ENCODE measurements around the gene EFNA2. TPM values are rescaled to one million over a fixed set of nuclear protein-coding genes. Genes with fewer than 3 reads are reported as not detected.
A peak's percentile ranks its signal among the peaks of the same experiment; 100 is the strongest.

Gene EFNA2
- total RNA-seq, 1 experiment from 2014 or later = 1.0 TPM

DNA sequence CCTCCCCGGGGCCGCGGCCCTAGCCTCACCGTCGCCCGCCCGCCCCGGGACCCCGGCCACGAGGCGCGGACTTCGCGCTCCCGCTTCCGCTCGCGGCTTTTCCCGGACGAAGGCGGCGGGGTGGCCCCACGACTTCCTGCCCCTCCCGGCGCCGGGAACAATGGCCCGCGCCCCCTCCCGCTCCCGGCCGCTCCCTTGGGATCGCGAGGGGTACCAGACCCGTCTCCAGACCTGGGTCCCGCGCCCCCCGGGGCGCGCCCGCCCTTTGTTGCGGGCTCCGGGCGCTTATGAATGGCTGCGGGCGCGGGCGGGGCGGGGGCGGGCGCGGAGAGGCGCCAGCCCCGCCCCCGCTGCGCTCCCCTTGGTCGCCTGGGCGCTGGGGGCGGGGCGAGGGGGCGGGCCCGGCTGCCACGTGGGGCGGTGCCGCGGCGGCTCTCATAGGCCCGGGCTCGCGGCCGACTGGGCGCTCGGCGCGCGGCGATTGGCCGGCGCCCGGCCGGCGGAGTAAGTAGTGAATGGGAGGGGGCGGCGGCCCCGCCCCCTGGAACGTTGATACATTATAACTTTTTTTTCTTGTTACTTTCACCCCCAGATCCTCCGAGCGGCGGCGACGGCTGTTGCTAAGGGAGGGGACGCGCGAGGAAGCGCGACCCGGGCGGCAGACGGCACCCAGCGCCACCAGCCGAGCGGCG, 36.2 kb upstream of the EFNA2 start:
- peak; percentile 90 for DNase-seq (ENCODE audit: low spot score)

DNA sequence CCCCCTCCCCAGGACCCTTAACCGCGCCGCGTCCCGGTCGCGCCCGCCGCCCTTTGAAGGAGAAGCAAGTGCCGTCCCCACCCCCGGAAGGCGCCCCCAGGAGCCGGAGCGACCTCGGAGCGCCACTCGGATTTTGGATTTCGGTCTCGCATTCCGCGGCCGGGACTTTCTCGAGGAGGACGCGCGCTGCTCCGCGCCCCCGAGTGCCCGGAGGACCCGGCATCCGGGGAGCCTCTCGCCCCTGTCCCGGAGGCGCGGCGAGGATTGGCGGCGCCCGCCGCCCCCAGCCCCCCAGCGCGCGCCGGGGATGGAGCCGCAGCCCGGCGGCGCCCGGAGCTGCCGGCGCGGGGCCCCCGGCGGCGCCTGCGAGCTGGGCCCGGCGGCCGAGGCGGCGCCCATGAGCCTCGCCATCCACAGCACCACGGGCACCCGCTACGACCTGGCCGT, 35.7 kb upstream of the EFNA2 start:
- no peak for DNase-seq (ENCODE audit: low spot score)

DNA sequence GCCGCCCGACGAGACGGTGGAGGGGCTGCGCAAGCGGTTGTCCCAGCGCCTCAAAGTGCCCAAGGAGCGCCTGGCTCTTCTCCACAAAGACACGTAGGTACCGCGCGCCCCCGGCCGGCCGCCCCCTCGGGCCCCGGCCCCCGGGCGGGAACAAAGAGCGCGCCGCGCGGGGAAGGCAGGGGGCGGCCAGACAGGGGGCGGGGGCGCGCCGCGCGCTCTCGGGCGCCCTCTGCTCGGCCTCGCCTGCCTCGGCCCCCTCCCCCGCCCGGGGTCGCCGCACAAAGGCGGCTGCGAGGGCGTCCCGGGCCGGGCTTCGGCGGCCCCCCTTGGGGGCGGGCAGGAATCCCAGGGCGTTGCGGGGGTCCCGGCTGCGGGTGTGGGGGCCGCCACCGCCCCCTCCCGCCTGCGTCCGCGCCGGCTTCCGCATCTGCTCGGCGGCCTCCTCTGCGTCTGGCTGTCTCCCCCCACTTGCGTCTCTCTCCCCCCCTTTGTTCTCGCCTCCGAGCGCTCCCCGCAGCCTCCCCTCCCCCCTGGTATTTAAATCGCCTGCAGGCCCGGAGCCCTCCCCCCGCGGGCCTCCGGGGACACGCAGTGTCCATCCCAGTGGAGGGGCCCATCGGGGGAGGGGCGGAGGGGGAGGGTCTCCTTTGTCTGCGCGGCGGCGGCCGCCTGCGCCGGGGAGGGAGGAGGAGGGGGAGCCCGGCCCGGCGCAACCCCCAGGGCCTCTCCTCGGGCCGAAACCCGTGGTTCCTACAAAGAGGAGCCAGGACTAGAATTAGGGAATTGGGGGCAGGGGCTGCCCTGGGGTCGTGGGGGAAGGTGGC, 35.0 kb upstream of the EFNA2 start:
- DNase-seq (ENCODE audit: low spot score) = peak; percentile 71

DNA sequence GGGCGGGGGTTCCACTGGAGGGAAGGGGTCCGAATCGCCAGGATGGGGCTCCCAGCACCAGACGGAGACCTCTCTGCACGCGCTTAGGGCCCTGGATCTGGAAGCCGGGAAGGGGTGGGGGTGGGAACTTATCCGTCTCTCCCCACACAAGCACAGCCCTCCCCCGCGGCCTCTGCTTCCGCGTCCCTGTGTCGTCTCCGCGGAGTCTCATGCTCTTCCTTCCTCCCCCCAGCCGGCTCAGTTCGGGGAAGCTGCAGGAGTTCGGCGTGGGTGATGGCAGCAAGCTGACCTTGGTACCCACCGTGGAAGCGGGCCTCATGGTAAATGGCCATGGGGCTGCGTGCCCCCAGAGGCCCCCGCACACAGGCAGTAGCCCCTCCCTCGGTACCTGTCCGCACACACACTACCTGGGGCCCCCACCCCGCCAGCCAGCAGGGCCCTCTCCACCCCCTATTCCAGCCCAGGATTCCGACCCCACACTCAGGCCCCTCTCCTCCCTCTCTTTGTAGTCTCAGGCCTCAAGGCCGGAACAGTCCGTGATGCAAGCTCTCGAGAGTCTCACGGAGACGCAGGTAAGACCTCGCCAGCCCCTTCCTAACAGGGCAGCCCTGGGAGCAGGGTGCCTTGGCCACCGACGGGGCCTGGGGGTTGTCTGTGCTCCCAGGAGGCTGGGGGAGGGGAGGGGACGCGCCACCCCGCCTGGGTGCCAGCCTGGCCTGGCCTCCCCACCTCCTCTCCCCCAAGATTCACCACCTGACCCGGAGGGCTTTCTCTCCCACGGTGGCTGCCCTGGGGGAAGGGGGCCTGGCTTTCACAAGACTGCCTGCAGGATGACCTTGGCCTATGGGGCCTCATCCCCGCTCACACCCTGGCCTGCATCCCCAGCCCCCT, 34.1 kb upstream of the EFNA2 start:
- DNase-seq (ENCODE audit: low spot score) = peak; percentile 51

DNA sequence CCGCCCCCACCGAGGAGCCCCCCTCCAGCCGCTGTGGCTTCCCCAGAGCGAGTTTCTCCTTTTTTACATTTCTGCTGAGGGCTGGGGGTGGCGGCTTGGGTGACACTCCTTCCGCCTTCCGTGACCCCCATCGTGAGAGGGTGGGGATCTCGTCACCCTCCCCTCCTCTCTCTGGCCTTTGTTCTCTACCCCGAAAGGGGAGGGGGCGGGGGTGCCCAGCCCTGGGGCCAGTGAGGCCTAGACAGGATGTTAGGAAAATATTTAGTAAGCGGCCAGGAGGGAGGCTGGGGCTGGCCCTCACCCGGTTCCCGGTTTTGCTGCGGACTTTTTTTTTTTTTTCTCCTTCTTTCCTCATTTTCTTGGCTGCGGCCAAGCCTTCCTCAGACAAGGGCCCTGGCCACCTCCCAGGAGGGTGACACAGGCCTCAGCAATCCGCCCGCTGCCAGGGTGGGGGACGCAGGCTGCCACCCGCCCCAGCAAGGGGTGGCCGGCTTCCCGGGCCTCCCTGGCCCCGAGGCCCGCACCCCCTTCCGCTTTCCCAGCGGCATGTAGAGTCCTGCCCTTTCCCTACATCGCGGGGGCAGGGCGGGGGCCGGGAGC, 33.4 kb upstream of the EFNA2 start:
- DNase-seq (ENCODE audit: low spot score) = peak; percentile 86

DNA sequence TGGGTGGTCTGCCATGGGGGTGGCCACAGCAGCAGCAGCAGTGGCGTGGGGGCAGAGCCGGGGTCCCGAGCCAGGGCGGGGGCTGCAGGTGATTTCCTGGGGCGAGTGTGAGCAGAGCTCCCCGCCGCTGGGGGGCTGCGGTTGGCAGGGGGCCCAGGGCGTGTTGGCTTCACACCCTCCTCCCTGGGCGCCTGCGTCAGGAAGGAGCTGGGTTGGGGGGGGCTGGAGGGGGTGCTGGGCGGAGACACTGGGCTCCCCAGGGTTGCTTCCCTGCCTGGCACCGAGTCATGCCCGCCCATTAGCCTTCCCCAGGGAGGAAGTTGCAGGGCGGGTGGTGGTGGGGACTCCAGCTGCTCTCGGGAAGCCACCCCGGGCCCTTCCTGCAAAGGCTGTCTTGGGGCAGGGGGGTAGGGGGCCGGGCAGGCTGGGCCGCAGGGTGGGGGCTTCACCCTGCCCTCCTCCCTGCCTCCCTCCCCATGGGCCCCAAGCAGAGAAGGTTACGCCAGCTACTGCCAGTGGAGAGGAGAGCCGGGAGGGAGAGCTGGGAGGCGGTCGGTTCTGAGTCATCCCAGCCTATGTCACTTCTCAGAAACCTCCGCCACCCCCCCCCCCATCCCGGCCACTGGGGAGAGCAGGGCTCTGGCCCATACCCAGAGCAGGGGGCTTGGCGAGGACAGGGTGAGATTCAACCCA, 32.7 kb upstream of the EFNA2 start:
- peak; percentile 96 for DNase-seq (ENCODE audit: low spot score)

DNA sequence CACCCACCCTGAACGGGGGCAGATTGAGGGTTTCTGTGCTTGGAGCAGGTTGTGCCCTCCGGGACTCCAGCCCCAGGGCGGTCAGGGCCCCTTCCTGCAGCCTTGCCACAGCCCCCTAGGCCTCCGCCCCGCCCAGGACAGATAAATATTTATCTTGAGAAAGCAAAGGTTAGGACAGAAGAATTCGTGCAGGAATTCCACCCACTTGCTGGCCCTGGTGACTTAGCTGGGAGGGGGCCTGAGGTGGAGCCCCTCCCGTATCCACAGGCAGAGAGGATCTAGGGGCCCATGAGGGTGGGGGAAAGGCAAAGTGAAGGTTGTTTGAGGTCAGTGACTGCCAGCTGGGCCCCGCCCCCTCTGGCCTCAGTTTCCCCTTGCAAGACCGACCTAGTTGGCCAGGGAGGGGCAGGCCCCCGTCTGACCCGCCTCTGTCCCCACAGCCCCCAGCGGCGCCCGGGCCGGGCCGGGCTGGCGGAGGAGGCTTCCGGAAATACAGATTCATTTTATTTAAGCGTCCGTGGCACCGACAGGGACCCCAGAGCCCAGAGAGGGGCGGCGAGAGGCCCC, 32.1 kb upstream of the EFNA2 start:
- peak; percentile 82 for DNase-seq (ENCODE audit: low spot score)

DNA sequence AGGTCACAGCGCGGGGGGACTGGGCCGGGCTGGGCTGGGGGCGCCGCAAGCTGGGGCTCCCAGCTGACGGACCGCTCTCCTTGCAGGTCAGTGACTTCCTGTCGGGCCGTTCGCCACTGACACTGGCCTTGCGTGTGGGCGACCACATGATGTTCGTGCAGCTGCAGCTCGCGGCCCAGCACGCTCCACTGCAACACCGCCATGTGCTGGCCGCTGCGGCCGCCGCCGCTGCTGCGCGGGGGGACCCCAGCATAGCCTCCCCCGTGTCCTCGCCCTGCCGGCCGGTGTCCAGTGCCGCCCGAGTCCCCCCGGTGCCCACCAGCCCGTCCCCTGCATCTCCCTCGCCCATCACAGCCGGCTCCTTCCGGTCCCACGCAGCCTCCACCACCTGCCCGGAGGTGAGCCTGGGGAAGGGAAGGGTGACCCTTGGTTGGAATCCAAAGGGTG, 31.6 kb upstream of the EFNA2 start:
- no peak for DNase-seq (ENCODE audit: low spot score)

DNA sequence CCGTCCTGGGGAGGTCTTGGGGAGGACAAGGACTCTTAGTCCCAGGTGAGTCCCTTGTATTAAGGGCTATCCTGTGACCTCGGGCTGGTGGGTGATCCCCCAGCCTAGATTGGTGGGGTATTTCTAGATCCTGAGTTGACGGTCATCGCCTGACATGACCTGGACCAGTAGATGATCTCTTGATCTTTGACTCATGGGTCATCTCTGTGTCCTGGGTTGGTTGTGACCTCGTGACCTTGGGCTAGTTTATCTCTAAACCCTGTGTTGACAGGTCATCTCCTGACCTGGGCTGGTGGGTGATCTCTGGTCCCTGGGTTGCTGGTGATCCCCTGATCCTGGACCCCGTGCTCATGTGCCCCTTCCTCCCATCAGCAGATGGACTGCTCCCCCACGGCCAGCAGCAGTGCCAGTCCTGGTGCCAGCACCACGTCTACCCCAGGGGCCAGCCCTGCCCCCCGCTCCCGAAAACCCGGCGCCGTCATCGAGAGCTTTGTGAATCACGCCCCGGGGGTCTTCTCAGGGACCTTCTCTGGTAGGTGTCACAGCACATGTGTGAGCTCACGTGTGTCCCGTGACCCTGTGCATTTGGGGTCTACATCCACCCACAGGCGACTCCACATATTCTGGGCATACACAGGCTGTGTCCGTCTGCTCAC, 31.0 kb upstream of the EFNA2 start:
- no peak for DNase-seq (ENCODE audit: low spot score)

DNA sequence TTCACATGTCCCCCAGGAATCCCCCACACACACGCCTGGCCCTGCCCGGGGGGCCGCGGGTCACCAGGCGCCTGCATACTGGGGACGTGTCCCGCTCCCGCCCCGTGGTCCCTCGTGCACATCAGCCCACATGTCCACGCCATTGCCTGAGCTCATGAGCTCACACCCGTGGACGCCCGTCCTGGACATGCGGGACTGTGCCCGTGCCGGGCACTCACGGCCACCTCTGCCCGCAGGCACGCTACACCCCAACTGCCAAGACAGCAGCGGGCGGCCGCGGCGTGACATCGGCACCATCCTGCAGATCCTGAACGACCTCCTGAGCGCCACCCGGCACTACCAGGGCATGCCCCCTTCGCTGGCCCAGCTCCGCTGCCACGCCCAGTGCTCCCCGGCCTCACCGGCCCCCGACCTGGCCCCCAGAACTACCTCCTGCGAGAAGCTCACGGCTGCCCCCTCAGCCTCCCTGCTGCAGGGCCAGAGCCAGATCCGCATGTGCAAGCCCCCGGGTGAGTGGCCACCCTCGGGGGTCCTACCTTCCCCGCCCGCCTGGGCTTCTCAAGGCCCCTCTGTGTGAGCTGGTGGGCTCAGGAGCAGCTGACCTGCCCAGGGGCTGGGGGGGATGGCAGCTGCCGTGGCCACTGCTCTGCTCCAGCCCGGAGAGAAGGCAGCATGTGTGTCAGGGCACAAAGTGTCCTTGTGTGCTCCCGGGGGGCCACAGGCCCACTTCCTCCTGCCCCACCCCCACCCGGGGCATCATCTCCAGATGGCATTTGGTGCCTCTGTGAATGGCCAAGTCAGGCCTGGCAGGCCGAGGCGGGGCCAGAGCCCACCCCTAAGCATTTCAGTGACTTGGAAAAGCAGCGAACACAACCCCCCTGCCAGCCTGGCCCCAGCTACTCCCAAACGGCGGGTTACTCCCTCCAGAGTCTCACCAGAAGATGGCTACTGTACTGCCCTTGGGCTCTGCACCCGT, 30.2 kb upstream of the EFNA2 start:
- no peak for DNase-seq (ENCODE audit: low spot score)

DNA sequence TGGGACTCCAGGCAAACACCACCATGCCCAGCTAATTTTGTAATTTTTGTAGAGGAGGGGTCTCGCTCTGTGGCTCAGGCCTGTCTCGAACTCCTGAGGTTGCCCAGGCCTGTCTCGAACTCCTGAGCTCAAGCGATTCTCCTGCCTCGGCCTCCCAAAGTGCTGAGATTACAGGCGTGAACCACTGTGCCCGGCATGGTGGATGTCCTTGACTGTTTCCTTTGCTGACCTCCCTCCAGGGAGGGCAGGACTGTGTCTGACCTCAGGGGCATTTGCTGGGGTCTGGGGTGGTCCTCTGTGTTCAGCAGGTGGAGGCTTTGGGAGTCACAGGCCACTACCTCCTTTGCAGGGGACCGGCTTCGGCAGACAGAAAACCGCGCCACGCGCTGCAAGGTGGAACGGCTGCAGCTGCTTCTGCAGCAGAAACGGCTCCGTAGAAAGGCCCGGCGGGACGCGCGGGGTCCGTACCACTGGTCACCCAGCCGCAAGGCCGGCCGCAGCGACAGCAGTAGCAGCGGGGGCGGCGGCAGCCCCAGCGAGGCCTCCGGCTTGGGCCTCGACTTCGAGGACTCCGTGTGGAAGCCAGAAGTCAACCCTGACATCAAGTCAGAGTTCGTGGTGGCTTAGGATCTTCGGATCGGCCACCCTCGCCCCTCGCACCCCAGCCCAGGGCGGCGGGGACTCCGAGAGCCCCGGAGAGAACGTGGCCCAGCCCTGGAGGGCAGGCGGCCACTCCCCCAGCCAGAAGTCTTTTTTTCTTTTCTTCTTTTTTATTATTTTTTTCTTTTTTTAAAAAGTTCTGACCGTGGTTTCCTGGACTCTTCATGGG, 28.8 kb upstream of the EFNA2 start:
- DNase-seq (ENCODE audit: low spot score) = no peak

DNA sequence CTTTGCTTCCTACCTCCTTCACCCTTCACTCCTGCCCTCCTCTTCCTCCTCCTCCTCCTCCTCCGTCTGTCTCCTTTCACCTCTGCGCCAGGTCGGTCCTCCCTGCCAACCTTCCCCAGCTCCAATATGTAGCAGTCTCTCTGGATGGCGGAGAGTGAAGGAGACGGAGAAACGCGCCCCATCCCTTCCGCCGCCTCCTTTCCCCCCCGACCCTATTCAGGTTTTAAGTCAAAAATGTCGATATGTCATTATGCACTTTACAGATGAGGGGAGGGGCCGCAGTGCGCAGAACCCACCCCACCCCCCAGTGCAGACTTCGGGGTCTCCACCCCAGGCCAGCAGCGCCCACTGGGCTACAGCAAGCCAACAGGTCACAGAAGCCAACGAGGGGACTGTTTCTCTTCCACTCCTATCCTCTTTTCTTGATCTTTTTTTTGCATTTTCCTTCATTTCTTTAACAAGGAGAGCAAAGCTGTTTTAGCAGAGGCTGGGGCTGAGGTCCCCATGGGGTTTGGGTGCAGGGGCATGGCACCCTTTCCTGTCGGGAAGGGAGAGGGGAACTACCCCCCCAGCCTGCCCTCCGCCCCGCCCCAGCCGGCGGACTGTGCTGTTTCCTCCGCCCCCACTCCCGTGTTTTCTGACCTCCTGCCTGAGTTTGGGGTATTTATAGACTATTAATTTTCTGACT, 28.1 kb upstream of the EFNA2 start:
- no peak for DNase-seq (ENCODE audit: low spot score)

DNA sequence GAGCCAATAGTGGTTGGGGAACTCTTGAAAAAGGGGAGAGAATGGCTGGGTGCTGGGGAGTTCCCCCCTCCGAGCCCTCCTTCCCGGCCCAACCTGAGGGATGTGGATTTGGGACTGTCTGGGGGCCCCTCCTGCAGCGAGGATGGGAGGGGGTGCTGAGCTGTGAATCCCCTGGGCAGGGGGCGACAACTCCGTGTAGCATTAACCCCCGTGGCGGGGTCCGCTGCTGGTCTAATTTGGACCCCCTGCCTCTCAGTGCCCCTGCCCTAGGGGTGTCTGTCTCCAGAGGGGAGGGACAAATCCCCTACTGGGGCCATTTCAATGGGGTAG, 27.5 kb upstream of the EFNA2 start:
- no peak for DNase-seq (ENCODE audit: low spot score)

DNA sequence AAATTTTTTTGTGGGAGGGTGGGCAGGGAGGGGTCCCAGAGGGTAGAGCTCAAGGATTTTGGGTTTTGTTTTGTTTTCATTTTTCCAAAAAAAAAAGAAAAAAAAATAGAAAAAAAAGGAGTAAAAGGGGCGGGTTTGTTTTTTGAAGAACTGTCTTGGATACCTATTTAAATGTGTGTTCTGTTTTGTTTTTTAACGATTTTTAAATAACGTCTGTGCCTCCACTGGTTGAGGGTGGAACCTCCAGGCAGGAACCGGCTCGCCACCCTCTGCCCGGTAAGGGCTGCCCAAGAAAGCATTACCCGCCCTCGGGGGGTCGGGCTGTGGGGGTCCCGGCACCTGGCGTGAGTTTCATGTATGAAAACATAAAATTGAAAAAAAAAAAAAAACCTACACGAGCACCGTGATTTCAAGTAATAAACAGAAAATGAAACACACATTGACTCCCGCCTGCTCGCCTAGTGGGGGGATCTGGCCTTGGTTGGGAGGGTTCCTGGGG, 26.9 kb upstream of the EFNA2 start:
- no peak for DNase-seq (ENCODE audit: low spot score)

DNA sequence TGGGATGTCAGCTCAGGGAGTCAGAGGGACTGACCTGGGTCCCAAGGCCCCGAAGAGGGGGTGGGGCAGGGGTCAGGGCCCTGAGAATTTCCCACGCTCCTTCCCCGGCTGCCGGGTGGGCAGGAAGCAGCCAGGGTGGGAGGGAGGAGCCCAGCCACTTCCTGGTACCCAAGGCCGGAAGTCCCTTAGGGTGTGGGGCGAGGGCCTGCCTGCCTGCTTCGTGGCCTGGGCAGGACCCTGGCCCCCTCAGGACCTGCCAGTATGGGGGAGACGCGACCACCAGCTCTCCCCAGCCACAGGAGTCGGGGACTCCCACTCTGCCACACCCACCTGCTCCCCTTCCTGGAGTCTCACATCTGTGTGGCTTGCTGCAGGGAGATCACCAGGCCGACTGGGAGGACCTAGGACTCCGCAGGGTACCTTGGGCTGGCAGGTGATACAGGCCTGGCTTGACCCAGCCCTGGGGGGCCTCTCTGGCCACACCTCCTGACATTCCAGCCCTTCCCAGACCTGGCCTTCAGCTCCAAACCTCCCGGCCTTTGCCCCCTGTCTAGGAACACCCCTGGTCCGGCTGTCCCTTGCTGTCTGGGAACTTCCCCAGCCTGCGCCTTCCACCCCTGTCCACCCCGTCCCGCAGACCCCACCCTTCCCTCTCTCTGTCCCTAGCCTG, 26.3 kb upstream of the EFNA2 start:
- peak; percentile 72 for DNase-seq (ENCODE audit: low spot score)

DNA sequence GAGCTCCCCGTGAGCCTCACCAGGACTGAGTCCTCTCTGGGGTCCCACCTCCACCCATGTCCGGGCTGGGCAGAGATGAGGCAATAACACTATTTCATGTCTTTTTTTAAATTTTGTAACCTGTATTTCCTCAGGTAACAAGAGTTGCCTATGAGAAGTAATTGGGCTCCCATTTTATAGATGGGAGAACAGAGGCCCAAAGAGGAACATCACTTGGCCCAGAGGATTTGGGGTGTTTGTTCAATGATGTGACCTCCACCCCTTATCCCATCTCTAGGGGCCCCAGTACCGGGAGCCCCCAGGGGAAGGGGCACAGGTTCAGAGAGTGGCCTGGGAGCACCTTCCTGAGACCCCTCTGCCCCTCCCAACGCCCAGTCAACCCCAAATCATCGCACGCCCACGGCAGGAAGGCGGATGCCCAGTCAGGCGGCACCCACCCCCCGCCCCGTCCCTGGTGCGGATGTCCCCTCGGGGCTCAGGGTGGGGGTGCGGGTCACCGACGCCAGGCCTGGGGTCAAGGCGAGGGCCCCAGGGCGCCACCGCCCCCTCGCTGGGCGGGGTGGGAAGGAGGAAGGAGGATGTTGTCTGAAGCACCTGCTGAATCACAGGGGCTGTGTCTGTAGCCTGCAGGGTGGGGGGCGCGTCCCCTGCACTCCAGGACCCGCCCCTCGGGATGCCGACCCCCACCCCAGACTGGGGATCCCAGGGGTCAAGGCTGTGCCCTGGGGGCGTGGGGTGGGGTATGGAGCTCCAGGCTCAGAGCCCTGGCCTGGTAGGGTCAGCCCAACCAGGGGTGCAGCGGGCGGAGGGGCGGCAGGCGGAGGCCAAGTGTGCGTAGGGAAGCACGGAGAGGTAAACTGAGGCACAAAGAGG, 25.6 kb upstream of the EFNA2 start:
- DNase-seq (ENCODE audit: low spot score) = no peak
